HG03045 (cell line): ENCODE measurements around the gene RUNX1.
"Not testable (repeated sequence)": the region's sequence is repeated elsewhere in the genome, so short reads cannot be mapped to it uniquely, and the experiment has no call there.

ENCODE experiments used
- ATAC-seq: cut with Tn5 transposase; IDR thresholded peaks from one replicate; pipeline ENCODE4 v1.9.1; 2021; ENCODE audit warnings: mild to moderate bottlenecking, moderate library complexity; ENCODE audit not compliant: unreplicated experiment

The RUNX1 gene

DNA sequence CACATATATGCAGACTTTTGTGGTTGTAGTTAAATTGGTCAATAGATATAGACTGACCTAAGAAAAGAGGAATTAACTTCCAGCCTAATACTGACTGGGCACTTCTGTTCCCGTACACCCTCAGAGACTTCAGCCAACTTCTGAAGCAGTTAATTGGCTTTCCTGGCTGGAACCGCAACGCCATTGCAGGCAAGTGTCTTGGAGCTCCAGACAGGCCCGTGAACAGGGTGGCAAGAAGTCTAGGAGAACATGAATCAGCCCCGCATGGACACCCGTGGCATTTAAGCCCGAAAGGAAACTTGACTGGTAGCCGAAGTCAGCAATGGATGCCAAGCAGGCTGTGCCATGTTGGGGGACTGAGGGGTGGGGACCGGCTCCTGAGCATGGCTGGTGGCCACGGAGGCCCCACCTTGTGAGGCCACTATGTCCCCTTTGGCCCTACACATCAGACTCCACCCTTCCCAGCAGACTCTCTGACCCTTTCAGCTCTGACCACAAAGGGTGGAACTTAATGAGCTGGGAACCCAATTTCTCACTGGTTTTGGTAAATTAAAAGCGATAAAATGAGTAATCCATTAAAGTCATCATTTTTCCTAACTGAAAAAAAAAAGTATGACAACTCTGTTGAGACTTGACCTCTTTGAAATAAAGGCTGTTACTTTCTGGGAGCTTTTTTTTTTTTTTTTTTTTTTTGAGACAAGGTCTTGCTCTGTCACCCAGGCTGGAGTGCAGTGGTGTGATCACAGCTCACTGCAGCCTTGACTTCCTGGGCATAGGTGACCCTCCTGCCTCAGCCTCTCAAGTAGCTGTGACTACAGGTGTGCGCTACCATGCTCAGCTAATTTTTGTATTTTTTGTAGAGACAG is 54.1 kb downstream of the RUNX1 start:
- no peak for ATAC-seq

DNA sequence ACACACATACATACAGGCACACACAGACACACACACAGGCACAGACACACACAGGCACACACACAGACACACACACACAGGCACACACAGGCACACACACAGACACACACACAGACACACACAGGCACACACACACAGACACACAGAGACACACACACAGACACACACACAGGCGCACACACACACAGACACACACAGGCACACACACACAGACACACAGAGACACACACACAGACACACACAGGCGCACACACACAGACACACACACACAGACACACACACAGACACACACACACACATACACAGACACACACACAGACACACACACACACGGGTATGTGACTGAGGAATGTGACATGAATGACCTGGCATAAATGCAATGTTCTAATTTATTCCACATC is 55.6 kb downstream of the RUNX1 start:
- ATAC-seq, result not testable (repeated sequence)

DNA sequence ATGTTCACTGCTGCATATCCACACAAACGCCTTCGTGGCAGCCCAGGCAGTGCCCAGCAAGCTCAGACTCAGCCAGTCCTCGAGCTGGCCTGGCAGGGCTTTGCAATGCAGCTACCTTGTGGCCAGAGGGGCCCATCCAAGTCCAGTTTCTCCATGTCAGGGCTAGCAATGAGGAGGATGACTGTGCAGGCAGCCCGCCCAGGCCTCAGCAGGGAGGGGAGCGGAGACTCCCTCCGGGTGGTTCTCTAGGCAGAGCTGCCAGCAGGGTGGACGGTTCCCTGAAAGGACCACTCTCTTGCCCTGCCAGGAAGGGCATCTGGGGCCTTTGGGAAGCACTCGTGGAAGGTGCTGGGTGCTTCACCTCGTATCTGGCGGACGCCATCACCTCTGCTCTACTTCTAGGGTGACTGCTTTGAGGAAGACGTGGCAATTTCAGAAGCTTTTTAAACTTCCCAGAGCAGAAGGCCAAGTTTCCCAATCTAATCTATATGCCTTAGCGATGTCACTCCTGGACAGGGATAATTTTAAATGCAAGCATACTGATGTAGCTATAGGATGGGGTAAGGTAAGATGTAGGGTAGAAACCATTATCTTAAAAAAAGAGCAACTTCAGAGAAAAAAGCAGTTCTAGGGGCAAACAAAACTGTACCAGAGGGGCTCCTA is 56.2 kb downstream of the RUNX1 start:
- ATAC-seq, result no peak

DNA sequence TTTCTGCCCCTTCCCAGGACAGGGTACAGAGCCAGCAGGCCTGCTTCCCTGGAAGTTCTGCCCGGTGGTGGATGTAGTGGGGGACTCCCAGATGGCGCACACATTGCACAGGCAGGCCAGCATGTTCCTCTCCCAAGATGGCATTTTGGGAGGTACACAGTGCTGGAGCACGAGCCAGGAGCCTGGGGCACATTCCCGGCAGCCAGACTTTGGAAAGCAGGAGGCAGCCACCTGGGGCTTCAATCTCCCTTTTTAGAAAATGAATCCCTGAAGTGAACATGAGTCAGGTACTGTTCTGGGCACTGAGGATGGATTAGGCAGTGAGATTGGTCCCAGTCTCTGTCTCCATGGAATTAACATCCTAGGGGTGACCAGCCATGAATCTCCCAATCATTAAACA is 56.9 kb downstream of the RUNX1 start:
- ATAC-seq, result no peak

DNA sequence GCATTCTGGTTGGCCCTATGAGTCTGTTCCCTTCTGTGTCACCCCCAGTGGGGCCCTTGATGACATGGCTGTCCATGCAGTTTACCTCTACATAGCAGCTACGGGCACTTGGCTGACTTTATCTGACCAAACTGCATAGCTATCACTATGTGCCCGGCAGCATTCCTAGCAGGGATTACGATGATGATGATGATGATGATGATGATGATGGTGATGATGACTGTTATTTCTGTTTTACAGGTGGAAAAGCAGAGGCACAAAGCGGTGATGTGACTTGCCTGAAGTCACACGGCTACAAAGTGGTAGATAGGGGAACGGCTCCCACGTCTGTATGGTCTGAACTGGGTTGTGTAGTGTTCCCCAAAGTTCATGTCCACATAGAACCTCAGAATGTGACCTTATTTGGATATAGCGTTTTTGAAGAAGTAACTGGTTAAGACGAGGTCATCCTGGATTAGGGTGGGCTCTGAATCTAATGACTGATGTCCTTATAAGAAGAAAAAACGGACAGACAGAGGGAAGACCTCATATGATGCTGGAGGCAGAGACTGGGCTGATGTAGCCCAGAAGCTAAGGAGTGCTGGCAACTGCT is 57.6 kb downstream of the RUNX1 start:
- no peak for ATAC-seq

DNA sequence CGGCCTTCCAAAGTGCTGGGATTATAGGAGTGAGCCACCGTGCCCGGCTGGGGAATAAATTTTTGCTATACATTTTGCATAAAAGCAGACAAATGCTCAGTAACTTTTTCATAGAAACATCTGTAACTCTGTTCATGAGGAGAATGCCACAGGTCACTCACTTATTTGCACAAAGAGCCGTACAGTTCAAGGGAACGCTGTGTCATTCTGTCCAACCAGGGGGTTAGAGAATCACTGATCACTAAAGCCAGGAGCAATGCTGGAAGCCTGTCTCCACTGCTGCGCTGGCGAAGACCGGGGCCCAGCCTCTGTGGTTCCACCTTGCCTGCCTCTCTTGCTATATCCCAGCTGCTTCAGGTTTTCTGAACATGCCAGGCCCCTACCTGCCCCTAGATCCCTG is 58.3 kb downstream of the RUNX1 start:
- no peak for ATAC-seq

DNA sequence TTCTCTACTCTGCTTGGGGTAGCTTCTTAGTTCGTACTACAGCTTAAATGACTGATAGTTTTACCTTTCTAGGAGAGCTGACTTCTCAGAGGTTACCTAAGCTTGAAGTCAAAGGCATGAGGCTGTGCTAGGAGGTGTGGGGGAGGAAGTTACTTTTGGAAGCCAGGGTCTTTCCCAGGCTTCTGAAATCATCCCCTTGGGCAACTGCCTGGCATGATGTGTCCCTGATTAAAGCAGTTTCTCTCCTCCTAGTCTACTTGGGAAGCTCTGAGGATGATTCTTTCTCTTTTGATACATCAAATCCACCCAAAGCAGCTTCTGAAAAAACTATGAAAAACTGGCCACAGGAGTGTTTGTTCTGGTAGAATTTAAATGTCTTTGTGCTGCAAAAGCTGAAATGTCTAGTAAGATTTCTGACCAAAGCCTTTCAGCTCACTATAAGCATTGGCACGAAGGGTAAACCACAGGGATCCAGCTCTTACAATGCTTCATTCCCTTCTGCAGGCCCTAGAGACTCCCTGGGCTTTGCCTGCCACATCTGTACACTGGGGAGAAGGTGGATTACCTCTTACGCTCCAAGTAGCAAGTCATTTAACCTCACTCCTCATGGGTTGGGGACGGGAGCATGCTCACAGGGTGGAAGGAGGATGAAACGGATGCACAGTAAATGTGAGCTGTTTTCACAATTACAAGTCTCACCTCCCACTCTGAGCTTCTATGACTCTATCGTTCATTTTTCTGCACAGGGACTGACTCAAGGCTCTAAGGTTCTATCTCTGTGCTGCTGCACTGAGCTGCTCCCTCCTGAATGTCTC is 59.6 kb downstream of the RUNX1 start:
- no peak for ATAC-seq

DNA sequence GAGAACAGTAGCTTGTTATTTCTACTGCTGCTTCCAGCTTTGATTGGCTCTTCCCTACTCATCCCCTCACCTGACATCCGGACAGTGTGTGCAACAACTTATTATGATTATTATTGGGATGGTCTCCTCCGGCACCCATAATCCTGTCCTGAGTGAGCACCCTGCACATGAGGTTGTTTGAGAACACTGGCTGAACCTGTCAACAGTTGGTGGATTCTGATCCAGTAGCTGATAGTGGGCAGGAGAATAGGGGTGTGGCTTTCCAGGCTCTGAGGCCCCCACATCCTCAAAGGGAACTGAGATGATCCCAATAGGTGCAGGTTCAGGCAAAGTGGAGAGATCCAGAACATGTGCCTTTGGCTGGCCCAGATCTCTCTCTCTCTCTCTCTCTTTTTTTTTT is 60.5 kb downstream of the RUNX1 start:
- ATAC-seq, result no peak

DNA sequence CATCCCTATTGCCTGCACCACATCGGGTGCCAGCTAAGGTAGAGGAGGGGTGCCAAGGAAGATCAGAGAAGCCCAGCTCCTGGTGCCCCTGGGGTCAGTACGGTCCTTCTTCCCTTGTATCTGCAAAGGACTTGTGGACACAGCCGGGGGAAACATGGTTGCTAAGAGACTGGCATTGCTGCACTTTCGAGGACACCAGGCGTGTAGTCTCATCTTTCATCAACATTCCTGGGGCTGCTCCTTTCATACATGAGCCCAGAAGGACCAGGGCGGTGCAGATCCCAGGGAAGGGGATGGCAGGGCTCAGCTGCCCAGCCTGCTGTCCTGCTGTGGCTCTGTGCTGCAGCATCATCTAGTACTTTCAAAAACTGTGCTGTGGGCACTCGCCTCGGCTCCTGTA is 61.0 kb downstream of the RUNX1 start:
- no peak for ATAC-seq

DNA sequence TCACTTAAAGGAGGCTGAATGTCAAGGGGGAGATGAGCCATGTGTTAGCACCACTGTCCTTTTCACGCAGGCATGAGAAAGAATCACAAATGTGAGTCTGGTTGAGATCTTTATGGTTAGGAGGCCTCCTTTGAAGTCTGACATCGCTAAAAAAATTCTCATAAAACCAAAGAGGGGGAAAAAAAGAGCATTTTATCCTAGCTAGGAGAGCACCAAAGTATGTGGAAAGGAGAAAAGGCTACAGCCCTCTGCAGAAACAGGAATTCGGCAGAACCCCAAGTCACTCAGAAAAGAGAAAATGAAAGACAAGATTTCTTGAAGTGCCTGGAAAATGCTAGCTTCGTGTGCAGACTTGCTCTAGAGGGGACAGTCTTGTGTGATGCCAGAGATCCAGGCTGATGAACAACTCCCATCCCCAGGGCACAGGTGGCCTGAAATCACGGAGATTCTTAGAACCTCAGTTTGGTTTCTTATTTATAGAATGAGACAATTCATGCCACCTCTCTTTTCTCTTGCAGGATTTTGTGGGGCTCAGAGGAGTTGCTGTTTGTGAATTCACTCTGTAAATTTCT is 61.5 kb downstream of the RUNX1 start:
- ATAC-seq, result no peak

DNA sequence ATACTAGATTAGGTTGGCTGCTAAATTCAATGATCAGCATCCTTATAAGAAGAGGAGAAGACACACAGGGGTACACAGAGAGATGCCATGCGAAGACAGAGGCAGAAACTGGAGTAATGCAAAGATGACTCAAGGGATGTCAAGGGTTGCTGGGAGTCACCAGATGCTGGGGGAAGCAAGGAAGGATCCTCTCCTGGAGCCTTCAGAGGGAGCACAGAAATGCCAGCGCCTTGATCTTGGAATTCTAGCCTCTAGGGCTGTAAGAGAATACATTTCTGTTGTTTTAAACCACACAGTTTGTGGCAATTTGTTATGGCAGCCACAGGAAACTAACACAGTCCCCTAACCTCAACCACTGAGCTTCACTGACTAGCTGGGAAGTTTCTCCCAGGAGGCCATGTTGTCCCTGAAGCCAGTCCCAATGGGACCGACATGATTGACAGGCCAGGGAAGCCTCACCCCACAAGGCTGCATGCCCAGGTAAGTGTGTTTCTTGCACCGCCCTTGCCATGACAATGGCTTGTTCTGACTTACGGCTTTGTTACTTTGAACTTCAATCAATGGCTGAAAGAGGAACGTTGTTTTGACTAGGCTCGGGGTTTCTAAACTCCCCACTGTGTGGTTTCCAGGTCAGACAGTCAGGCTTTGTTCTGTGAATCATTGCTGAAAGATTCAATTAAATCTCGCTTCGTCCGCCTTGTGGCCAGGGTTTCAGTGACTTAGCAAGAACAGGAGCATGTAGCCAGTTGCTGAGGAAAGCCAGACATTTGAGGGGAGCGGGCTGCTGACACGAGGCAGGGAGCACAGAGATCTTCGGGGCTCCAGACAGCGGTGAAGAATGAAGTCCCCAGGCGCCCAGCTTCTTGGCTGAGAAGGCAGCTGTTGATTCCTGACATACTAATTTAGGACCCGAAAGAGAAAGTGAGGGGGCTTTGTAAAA is 62.3 kb downstream of the RUNX1 start:
- peak; percentile 61 for ATAC-seq

DNA sequence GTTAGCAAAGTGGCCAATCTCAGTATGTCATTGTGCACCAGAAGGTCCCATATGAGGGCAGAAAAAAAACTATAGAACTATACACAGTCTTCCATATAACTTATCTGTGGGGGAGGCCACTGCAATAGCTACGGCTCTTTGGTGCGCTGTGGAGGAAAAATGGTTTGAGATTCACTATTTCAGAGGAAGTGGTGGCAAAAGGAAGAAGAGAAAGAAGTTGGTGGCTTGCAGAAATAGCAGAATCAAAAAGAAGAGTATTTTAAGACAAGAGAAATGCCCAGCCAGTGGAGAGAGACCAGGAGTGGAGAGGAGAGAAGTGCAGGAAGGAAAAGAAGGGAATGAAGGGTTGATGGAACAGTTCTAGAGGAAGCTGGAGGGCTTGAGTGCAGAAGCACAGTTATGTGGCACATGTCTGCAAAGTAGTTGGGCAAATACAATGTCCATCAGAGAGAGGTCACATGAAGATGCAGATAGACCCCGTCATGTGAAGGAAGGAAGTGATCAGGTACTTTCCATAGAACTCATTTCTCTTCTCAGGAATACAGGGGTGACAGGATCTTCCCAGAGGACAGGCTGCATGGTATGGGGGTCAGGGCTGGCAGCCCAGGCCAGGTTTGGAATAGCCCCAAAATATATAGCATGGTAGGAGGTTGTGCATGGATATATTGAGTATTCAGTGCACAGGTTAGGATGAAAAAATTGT is 64.6 kb downstream of the RUNX1 start:
- ATAC-seq, result no peak

DNA sequence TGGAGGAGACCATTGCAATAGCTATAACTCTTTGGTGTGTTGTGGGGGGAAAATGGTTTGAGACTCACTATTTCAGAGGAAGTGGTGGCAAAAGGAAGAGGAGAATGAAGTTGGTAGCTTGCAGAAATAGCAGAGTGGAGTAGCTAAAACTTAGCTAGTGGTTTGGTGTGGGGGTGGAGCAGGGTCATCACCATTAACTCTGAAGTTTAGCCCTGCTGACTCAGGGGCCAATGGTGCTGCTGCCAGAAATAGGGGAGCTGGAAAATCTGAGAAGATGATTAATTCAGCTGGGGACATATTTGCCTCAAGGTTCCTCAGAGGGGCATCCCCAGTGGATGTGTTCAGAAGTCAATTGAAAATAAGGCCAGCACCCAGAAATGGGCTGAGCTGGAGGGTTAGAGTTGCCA is 65.4 kb downstream of the RUNX1 start:
- ATAC-seq, result no peak

DNA sequence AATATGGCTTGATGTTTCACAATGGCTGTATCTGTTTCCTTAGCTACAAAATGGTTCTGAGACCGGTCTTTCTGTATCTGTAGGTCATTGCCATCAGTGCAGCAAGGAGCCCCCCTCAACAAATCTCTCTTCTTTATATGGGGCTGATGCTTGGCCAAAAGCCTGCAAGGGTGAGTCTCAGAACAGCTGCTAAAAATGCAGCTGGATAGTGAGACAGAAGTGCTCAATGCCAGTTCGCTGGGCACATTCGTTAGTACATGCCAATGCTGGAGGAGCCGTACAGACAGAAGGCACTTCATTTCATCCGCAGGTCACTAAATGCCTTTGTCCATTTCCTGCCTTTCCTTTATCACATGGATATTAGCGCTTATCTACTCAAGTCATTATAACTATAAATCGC is 67.3 kb downstream of the RUNX1 start:
- ATAC-seq, result no peak

DNA sequence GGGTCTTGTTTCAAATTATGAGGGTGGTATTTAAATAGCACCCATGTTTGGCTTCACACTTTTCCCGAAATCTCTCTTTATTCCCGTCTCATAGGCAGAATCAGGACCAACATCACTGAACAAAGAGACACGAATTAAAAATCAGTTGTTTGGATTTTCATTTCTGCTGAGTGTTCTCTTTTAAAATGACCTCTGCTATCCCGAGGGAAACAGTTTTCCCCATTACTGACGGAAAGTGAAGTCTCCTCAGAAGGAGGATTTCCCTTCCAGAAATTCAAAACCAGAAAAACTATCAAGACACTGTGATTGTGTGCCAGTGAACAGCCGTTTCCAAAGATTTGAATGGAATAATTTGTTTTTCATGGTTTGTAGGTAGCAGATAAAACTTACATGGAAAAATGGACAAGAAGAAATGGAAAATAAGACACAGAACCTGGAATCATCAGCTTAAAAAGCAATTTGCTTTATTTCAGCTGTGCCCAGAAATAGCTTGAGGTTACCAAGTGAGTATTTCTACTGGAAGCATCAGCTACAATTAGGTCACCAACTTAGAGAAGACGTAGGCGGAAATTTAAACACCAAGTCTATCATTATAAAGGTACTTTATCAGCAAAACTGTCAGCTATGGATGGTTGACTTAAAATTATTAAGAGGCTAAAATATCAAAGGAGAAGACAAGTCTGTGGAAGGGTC is 68.5 kb downstream of the RUNX1 start:
- ATAC-seq, result no peak

DNA sequence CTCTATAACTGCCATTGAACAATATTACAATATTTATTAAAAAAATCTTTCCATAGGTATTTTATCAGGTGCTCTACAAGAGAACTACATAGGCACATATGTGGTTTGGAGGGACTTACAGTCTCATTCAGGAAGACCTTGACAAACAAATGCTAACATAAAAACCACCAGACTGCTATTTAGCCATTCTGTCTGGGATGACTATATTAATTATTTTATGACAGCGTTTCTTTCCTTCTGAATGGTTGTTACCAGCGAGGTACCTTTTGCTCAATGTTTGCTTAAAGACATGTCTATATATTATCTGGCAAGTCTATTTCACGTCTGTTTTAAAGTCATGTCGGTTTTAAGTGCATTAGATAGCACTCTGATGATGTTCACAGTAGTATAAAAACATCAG is 69.7 kb downstream of the RUNX1 start:
- no peak for ATAC-seq

DNA sequence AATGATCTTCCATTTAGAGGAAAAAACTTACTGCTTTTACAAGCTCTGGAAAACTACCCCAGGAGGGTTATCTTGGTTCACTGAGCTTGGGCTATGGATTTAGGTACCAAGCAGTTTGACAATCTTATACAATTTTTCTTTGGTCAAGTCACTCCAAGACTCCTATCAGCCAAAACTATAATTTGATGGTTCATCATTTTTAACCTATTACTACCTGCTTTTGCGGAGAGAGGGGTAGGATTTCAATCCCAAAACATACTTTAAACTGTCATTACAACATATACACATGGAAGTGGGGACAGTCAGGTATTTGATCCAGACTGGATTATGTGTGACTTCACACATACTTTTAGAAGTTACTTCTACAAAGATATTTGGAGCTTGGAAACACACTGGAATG is 71.8 kb downstream of the RUNX1 start:
- no peak for ATAC-seq

DNA sequence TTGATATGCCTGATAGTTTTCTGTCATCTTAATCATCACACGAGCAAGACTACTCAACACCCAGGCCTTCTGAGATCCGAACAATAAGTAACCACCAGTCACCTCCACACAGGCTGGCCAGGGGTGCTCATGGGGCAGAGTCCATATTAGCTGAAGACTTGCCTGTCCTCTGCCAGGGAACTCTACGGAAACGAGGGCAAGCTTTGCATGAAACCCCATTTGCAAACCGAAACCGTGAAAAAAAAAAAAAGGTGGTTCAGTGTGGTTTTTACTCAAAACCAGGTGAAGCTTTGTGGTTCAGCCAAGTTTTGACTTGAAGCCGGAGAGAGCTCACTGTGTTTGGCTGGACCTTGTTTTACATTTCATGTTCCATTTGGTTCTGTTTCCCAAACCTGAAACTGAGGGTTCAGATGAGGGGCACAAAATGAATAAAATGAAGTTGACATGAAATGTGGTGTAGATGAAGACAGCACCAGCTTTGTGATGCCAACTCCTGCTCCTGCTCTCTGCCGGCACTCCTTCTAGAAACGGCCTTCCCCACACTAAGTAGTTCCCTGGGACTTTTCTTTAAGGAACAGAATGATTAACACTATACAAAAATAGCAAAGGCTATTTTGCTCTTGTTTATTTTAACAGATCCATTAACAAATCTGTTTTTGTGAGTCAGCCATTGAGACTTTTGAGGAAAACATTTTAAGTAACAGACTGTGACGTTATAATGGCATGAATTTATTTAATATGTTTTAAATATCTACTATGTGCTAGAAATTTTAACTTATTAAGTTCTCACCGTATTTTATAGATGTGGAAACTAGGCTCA is 74.7 kb downstream of the RUNX1 start:
- peak; percentile 90 for ATAC-seq
